Measurements from ENCODE around the gene OR5B12.
"Not testable (repeated sequence)": the region's sequence is repeated elsewhere in the genome, so short reads cannot be mapped to it uniquely, and the experiment has no call there.

The OR5B12 gene

GRCh38 chr11:58406774-58407173 lies 35.3 kb downstream of the OR5B12 start, which contains the start of gene OR5B3:
Gene OR5B3, minus strand, starts transcription at chr11:58406874. Its CDS starts 3,465 bp downstream, at chr11:58403409.
- Histone ChIP-seq H4K20me1 (ENCODE audit: insufficient read depth, low read length) (no peaks in the 10 kb centered on the region), H3K4me1 (ENCODE audit: insufficient read depth, low read length, severe bottlenecking) (no peaks in the 10 kb centered on the region), H3K27me3 (ENCODE audit: insufficient read depth, low read length) (no peaks in the 10 kb centered on the region), H3F3A (ENCODE audit: insufficient read depth, low read length) (no peaks in the 10 kb centered on the region), H3K79me2 (ENCODE audit: insufficient read depth, low read length) (no peaks in the 10 kb centered on the region), H2AFZ (ENCODE audit: low read length) (no peak within 1 kb of the TSS), H3K4me3 (ENCODE audit: low read depth, low read length, poor library complexity, severe bottlenecking) (no peak within 1 kb of the TSS), H3K9ac (ENCODE audit: low read length) (no peak within 1 kb of the TSS), H3K9me3 (ENCODE audit: low read length) (no peaks in the 10 kb centered on the region), H3K36me3 (ENCODE audit: insufficient read depth, low read length) (no peaks in the 10 kb centered on the region), H3K4me2 (ENCODE audit: low read length) (no peak within 1 kb of the TSS), H3K27ac (ENCODE audit: low read depth, low read length, poor library complexity, severe bottlenecking) (no peak within 1 kb of the TSS), H3K9me2 (ENCODE audit: low read depth, low read length) (no peaks in the 10 kb centered on the region; the same call in 1 of the 2 replicates)
- TF ChIP-seq CTCF (IDR thresholded peaks at IDR 0.05; ENCODE audit: low read length) (no peak), EZH2 (IDR thresholded peaks at IDR 0.05; ENCODE audit: borderline replicate concordance, low read length) (no peak)

- H3K4me1 ChIP-seq (ENCODE audit: insufficient read depth, low read length, severe bottlenecking); H3K27me3 ChIP-seq (ENCODE audit: insufficient read depth, low read length); H3K36me3 ChIP-seq (ENCODE audit: insufficient read depth, low read length); H3K4me2 ChIP-seq (ENCODE audit: low read length); H3K4me3 ChIP-seq (ENCODE audit: low read depth, low read length, poor library complexity, severe bottlenecking); H3K9me2 ChIP-seq (ENCODE audit: low read depth, low read length); H3F3A ChIP-seq (ENCODE audit: insufficient read depth, low read length); H2AFZ ChIP-seq (ENCODE audit: low read length); H3K9ac ChIP-seq (ENCODE audit: low read length); H3K79me2 ChIP-seq (ENCODE audit: insufficient read depth, low read length); H3K27ac ChIP-seq (ENCODE audit: low read depth, low read length, poor library complexity, severe bottlenecking); H4K20me1 ChIP-seq (ENCODE audit: insufficient read depth, low read length); H3K9me3 ChIP-seq (ENCODE audit: low read length): not testable (repeated sequence)
Measured at GRCh38 chr11:58399622-58400021, 42.4 kb downstream of the OR5B12 start.

- Histone ChIP-seq H3K79me2 (ENCODE audit: insufficient read depth, low read length) (no peaks in the 10 kb centered on the region), H4K20me1 (ENCODE audit: insufficient read depth, low read length) (no peaks in the 10 kb centered on the region), H3F3A (ENCODE audit: insufficient read depth, low read length) (no peaks in the 10 kb centered on the region), H3K4me3 (ENCODE audit: low read depth, low read length, poor library complexity, severe bottlenecking) (no peak overlapping the region), H3K9me2 (ENCODE audit: low read depth, low read length) (no peaks in the 10 kb centered on the region), H3K27ac (ENCODE audit: low read depth, low read length, poor library complexity, severe bottlenecking) (no peak overlapping the region), H2AFZ (ENCODE audit: low read length) (no peak overlapping the region), H3K9me3 (ENCODE audit: low read length) (no peaks in the 10 kb centered on the region), H3K4me1 (ENCODE audit: insufficient read depth, low read length, severe bottlenecking) (no peaks in the 10 kb centered on the region), H3K9ac (ENCODE audit: low read length) (no peak overlapping the region), H3K27me3 (ENCODE audit: insufficient read depth, low read length) (no peaks in the 10 kb centered on the region), H3K36me3 (ENCODE audit: insufficient read depth, low read length) (no peaks in the 10 kb centered on the region), H3K4me2 (ENCODE audit: low read length) (no peak overlapping the region)
- TF ChIP-seq CTCF (IDR thresholded peaks at IDR 0.05; ENCODE audit: low read length), result no peak
- TF ChIP-seq EZH2 (IDR thresholded peaks at IDR 0.05; ENCODE audit: borderline replicate concordance, low read length), result no peak
Measured at GRCh38 chr11:58395581-58395980, 46.5 kb downstream of the OR5B12 start.

- Histone ChIP-seq H3K4me2 (ENCODE audit: low read length) (no peak overlapping the region), H3K79me2 (ENCODE audit: insufficient read depth, low read length) (no peaks in the 10 kb centered on the region), H3K27ac (ENCODE audit: low read depth, low read length, poor library complexity, severe bottlenecking) (no peak overlapping the region), H3K9me2 (ENCODE audit: low read depth, low read length) (no peaks in the 10 kb centered on the region), H3K9me3 (ENCODE audit: low read length) (no peaks in the 10 kb centered on the region), H3K27me3 (ENCODE audit: insufficient read depth, low read length) (no peaks in the 10 kb centered on the region), H3F3A (ENCODE audit: insufficient read depth, low read length) (no peaks in the 10 kb centered on the region), H2AFZ (ENCODE audit: low read length) (no peak overlapping the region), H3K36me3 (ENCODE audit: insufficient read depth, low read length) (no peaks in the 10 kb centered on the region), H3K4me3 (ENCODE audit: low read depth, low read length, poor library complexity, severe bottlenecking) (no peak overlapping the region), H3K9ac (ENCODE audit: low read length) (no peak overlapping the region), H4K20me1 (ENCODE audit: insufficient read depth, low read length) (no peaks in the 10 kb centered on the region), H3K4me1 (ENCODE audit: insufficient read depth, low read length, severe bottlenecking) (no peaks in the 10 kb centered on the region)
- TF ChIP-seq CTCF (IDR thresholded peaks at IDR 0.05; ENCODE audit: low read length), result no peak
- TF ChIP-seq EZH2 (IDR thresholded peaks at IDR 0.05; ENCODE audit: borderline replicate concordance, low read length), result no peak
Measured at GRCh38 chr11:58394195-58394594, 47.8 kb downstream of the OR5B12 start.
